BE2C (cell line): ENCODE measurements around the gene CLEC14A.

Experiments used
- DNase-seq: peaks from one replicate; pipeline ENCODE4 v3.0.0-alpha.2; 2020
- H3K27me3 ChIP-seq: fragments of 250-450 bp; sonication (Bioruptor Pico); 2 replicates; pipeline ENCODE4 v1.5.1; 2020; ENCODE audit warnings: mild to moderate bottlenecking
- H3K36me3 ChIP-seq: fragments of 250-450 bp; sonication (Bioruptor Pico); 2 replicates; pipeline ENCODE4 v1.5.1; 2020; ENCODE audit warnings: mild to moderate bottlenecking
- H3K4me1 ChIP-seq: fragments of 250-450 bp; sonication (Bioruptor Pico); 2 replicates; pipeline ENCODE4 v1.5.1; 2020
- H3K4me3 ChIP-seq: 2 replicates; pipeline ENCODE4 v1.5.1; 2011; ENCODE audit warnings: low read depth, low read length
- H3K9me3 ChIP-seq: fragments of 250-450 bp; sonication (Bioruptor Pico); 2 replicates; pipeline ENCODE4 v1.5.1; 2020
- CTCF ChIP-seq: IDR thresholded peaks from 2 replicates; pipeline ENCODE4 v1.5.1; 2012; ENCODE audit warnings: mild to moderate bottlenecking, low read depth, low read length

CLEC14A gene

GRCh38 chr14:38254571-38255407, 1.1 kb downstream of the CLEC14A start:
- no peaks in the 10 kb centered on the region for H3K27me3 ChIP-seq
- H3K36me3 ChIP-seq = no peaks in the 10 kb centered on the region
- no peak for DNase-seq
- no peaks in the 10 kb centered on the region for H3K4me1 ChIP-seq
- no peak overlapping the region for H3K4me3 ChIP-seq
- TF ChIP-seq CTCF = no peak
- H3K9me3 ChIP-seq = no peaks in the 10 kb centered on the region; the same call in 1 of the 2 replicates

- Histone ChIP-seq H3K4me1 (no peaks in the 10 kb centered on the region), H3K4me3 (no peak overlapping the region), H3K9me3 (no peaks in the 10 kb centered on the region; the same call in 1 of the 2 replicates), H3K36me3 (no peaks in the 10 kb centered on the region), H3K27me3 (no peaks in the 10 kb centered on the region)
- DNase-seq = no peak
- no peak for TF ChIP-seq CTCF
Measured at GRCh38 chr14:38253676-38254075, 2.2 kb downstream of the CLEC14A start.

GRCh38 chr14:38252066-38252710, 3.7 kb downstream of the CLEC14A start:
- DNase-seq = no peak
- no peak overlapping the region for H3K4me3 ChIP-seq
- no peaks in the 10 kb centered on the region for H3K36me3 ChIP-seq
- TF ChIP-seq CTCF = no peak
- no peaks in the 10 kb centered on the region for H3K27me3 ChIP-seq
- no peaks in the 10 kb centered on the region for H3K4me1 ChIP-seq
- H3K9me3 ChIP-seq = no peaks in the 10 kb centered on the region; the same call in 1 of the 2 replicates

GRCh38 chr14:38250331-38250730, 5.6 kb downstream of the CLEC14A start:
- H3K9me3 ChIP-seq = no peaks in the 10 kb centered on the region; the same call in 1 of the 2 replicates

GRCh38 chr14:38248321-38249028, 7.4 kb downstream of the CLEC14A start:
- Histone ChIP-seq H3K4me1 (no peaks in the 10 kb centered on the region), H3K36me3 (no peaks in the 10 kb centered on the region), H3K27me3 (no peaks in the 10 kb centered on the region), H3K4me3 (no peak overlapping the region), H3K9me3 (no peaks in the 10 kb centered on the region)
- peak; percentile 21 for DNase-seq
- TF ChIP-seq CTCF = peak; percentile 64

More at GRCh38 chr14:38250331-38250730, 5.6 kb downstream of the CLEC14A start:
- H3K4me1 ChIP-seq = no peaks in the 10 kb centered on the region
- no peaks in the 10 kb centered on the region for H3K27me3 ChIP-seq
- no peak for TF ChIP-seq CTCF
- no peaks in the 10 kb centered on the region for H3K36me3 ChIP-seq
- H3K4me3 ChIP-seq = no peak overlapping the region
- DNase-seq = no peak
